Measurements from ENCODE around the gene AMDHD2.
"Not testable (repeated sequence)": the region's sequence is repeated elsewhere in the genome, so short reads cannot be mapped to it uniquely, and the experiment has no call there.

DNA sequence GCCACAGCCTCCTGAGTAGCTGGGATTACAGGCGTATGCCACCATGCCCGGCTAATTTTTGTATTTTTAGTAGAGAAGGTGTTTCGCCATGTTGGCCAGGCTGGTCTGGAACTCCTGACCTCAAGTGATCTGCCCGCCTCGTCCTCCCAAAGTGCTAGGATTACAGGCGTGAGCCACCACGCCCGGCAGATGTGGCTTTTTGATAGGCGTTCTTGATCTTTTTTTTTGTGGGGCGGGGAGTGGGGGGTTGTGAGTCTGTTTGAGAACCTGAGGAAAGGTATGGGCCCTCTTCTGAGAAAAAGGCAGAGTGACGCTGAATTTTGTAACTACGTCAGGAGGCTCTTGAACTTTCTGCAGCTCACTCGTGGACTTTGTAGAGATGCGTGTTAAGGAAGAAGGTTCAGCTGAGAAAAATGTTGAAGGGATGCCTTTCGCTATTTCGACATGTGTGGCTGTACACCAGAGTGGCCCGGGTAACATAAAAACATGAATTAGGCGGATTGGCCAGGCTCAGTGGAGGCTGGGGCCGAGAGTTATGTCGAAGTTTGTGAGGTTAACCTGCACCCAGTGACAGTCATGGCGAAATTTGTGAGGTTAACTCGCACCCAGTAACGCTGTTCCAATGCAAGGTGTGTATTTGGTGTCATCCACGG, 19.1 kb downstream of the AMDHD2 start:
- TF ChIP-seq CTCF, POLR2A, POLR2AphosphoS5 (IDR thresholded peaks at IDR 0.05): not testable (repeated sequence)

Data from breast epithelium (tissue), 3 donors.